Psoas muscle (tissue), 8 donors: Measurements from ENCODE around the gene LRRC4C. TPM values are rescaled to one million over a fixed set of nuclear protein-coding genes. Genes with fewer than 3 reads are reported as not detected.

Source experiments
- ATAC-seq, 4 donors: fragments of 200-7000 bp; cut with Tn5 transposase; one replicate each; pipeline ENCODE4 v1.9.1; 2020; ENCODE audit warnings: moderate library complexity in 3 of 4, mild to moderate bottlenecking in 2 of 4
- DNase-seq, 2 donors: peaks; one replicate each; pipeline ENCODE4 v3.0.0-alpha.2; 2020
- H3K27ac ChIP-seq: fragments of 200-600 bp; one replicate; pipeline ENCODE4 v1.8.0; 2022
- H3K27me3 ChIP-seq, 3 donors: fragments of 200-600 bp in 1 of 3; one replicate each; pipeline versions ENCODE4 v1.6.1 to v1.8.0; 2013 to 2022; ENCODE audit warnings: low read length in 2 of 3, mild to moderate bottlenecking in 2 of 3, moderate library complexity in 1 of 3; ENCODE audit not compliant: insufficient read depth in 3 of 3
- H3K36me3 ChIP-seq, 2 donors: fragments of 200-600 bp in 1 of 2; one replicate each; pipeline versions ENCODE4 v1.6.1 to v1.8.0; 2013 to 2022; ENCODE audit warnings: low read depth in 1 of 2, mild to moderate bottlenecking in 1 of 2, moderate library complexity in 1 of 2; ENCODE audit not compliant: insufficient read depth in 1 of 2
- H3K4me1 ChIP-seq: fragments of 200-600 bp; one replicate; pipeline ENCODE4 v1.8.0; 2022
- H3K4me3 ChIP-seq: fragments of 200-600 bp; one replicate; pipeline ENCODE4 v1.8.0; 2022; ENCODE audit warnings: mild to moderate bottlenecking
- H3K9me3 ChIP-seq: fragments of 200-600 bp; one replicate; pipeline ENCODE4 v1.8.0; 2022
- WGBS, 3 donors: extraction: QIAGEN DNeasy Blood & Tissue Kit; methylation state at CpG; one replicate each; pipeline versions ENCODE4 v1.1.6 to v1.1.7; 2013; 5-methylcytosine and 5-hydroxymethylcytosine counted together
- intact Hi-C, 2 donors: fragments of 100-400 bp; cut with DNase I; formaldehyde crosslinking; loops; one replicate each; pipeline versions ENCODE4 v1.11.0 to v1.14.2; 2022
- polyA plus RNA-seq, 3 donors: library from polyadenylated mRNA; stranded (reverse); fragments of 200-250 nt; gene quantifications; one replicate each; pipeline ENCODE4 v1.2.3, GENCODE V29; 2013
- total RNA-seq, 4 donors: library from RNA; stranded (reverse); fragmentation: NEBNext Ultra II Directional in 2 of 4; extraction: Animal tissue kit (Norgen Biotek cat#: 25700) in 2 of 4; gene quantifications; one replicate each; pipeline versions ENCODE4 v1.2.1 to v1.2.4, GENCODE V29; 2021 to 2023
- TF ChIP-seq, protein P1 (sequence below): fragments of 200-600 bp; IDR thresholded peaks from one replicate; pipeline ENCODE4 v1.8.0; 2022; ENCODE audit warnings: antibody characterized with exemption
- donor health status: healthy with polysubstance abuse.
- donor health status: DM: no; HTN: no; CAD: no; lungs with moderate emphysema.
- donor health status: Bipolar disorder and iron deficiency.
- donor health status: healthy.
- donor health status: DM: yes; HTN: yes; CAD: no.
- donor health status: DM: no; HTN: no; CAD: no.
- donor health status: DM: no; HTN: no; CAD: no.
- donor health status: DM: yes; HTN: yes; CAD: no.

The LRRC4C gene
- total and polyA plus RNA-seq, 7 donors: 0.04 to 0.34 (median 0.12) TPM; not detected in 1

DNA sequence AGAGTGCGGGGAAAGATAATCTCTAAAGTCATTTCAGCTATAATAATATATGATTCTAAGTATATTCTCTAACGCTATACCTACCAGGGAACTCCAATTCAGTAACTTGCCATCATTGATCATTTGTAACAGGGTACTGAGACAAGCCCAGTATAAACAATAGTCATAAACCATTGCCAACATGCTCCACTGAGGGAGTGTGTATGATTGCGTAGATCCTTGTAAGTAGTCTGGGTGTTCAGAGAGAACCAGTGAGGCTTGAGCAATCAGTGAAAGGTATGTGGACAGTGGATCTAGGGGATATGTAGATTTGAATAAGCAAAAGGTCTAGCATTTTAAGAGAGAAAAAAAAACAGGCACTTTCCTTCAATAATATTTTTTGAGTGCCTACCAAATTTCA lies 1326.0 kb downstream of the LRRC4C start:
- Histone ChIP-seq H3K4me3 (no peak overlapping the region), H3K4me1 (no peaks in the 10 kb centered on the region), H3K27me3 (no peaks in the 10 kb centered on the region), H3K27ac (no peak overlapping the region), H3K9me3 (no peaks in the 10 kb centered on the region), H3K36me3 (no peaks in the 10 kb centered on the region)
- no peak for ATAC-seq
- intact Hi-C loops: no loop called here
- WGBS, 3 donors: 64 to 77% (median 76%) methylated on average over 3 of the region's 3 CpGs
- TF ChIP-seq, protein P1, sequence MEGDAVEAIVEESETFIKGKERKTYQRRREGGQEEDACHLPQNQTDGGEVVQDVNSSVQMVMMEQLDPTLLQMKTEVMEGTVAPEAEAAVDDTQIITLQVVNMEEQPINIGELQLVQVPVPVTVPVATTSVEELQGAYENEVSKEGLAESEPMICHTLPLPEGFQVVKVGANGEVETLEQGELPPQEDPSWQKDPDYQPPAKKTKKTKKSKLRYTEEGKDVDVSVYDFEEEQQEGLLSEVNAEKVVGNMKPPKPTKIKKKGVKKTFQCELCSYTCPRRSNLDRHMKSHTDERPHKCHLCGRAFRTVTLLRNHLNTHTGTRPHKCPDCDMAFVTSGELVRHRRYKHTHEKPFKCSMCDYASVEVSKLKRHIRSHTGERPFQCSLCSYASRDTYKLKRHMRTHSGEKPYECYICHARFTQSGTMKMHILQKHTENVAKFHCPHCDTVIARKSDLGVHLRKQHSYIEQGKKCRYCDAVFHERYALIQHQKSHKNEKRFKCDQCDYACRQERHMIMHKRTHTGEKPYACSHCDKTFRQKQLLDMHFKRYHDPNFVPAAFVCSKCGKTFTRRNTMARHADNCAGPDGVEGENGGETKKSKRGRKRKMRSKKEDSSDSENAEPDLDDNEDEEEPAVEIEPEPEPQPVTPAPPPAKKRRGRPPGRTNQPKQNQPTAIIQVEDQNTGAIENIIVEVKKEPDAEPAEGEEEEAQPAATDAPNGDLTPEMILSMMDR: no peak
- no peak for DNase-seq

DNA sequence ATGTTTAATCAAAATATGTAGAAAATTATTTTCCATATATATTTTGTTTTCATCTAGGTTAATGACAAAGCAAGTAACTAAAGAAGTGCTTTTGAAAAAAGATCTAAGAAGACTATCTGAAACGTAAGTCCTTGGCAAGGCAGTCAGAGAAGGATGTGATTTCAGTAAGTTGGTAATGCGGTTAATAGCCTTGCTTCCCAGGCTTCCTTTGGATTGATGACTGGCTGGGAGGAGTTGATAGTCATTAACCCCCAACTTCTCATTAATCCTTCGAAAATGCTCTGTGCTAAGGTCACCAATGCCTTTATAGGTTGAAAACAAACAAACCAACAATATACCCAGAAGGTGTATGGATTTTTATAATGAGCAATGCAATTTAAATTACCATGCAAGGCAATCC lies 1326.5 kb downstream of the LRRC4C start:
- no peak for DNase-seq
- H3K27me3 ChIP-seq: no peaks in the 10 kb centered on the region
- TF ChIP-seq, protein P1: no peak
- H3K27ac ChIP-seq: no peak overlapping the region
- WGBS, 3 donors: 26 to 32% (median 30%) methylated on average over 3 of the region's 3 CpGs
- intact Hi-C loops: no loop called here
- no peak for ATAC-seq
- no peaks in the 10 kb centered on the region for H3K36me3 ChIP-seq
- no peaks in the 10 kb centered on the region for H3K4me1 ChIP-seq
- no peak overlapping the region for H3K4me3 ChIP-seq
- H3K9me3 ChIP-seq: no peaks in the 10 kb centered on the region

DNA sequence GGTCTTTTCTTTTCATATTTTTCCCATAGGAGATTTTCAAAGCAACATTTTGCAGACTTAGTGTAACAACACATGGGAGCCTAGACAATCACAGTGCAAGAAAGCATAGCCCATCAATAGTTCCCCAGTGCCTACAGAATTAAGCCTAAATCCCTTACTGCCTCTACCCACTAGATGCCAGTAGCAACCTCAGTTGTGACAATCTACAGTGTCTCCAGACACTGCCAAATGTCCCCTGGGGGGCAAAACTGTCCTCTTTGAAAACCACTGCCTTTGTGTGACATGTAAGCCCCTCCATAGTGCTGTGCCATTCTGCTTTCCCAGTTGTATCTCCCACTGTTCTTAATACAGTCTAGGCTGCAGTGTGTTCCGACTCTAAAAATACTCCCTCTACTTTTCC lies 1329.0 kb downstream of the LRRC4C start:
- Histone ChIP-seq H3K27me3 (no peaks in the 10 kb centered on the region), H3K4me3 (no peak overlapping the region), H3K4me1 (no peaks in the 10 kb centered on the region), H3K27ac (no peak overlapping the region), H3K9me3 (no peaks in the 10 kb centered on the region), H3K36me3 (no peaks in the 10 kb centered on the region)
- DNase-seq (no peak), ATAC-seq (no peak)
- WGBS, 3 donors: 78 to 86% (median 83%) methylated on average over 1 of the region's 1 CpG
- intact Hi-C loops: no loop called here
- TF ChIP-seq, protein P1: no peak

DNA sequence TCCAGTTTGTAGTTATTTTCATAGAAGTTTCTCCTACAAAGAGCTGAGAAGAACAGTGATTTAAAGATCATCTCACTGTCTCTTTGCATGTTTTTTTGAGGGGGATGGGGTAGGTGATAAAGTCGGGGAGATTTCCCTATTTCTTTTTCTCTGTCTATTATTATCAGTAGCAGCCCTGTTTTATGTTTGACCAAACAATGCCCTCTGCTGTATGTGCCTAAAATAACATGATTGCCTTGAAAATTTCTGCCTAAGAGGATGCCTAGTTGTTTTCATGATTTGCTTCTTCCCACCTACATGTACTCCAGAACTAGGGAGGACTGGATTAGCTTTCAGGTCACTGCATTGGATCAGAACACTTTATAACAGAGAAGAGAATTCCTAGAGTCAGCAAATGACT lies 1330.2 kb downstream of the LRRC4C start:
- H3K36me3 ChIP-seq: no peaks in the 10 kb centered on the region
- intact Hi-C loops: loop anchor here in 1 of 2 donors (10.0 kb wide), 1 partner anchor 914 kb away; no protein-coding TSS in a partner anchor
- H3K4me3 ChIP-seq: no peak overlapping the region
- WGBS, 3 donors: 3 to 10% (median 7%) methylated on average over 1 of the region's 1 CpG
- no peaks in the 10 kb centered on the region for H3K9me3 ChIP-seq
- ATAC-seq: no peak
- H3K27me3 ChIP-seq: no peaks in the 10 kb centered on the region
- TF ChIP-seq, protein P1: no peak
- no peaks in the 10 kb centered on the region for H3K4me1 ChIP-seq
- H3K27ac ChIP-seq: no peak overlapping the region
- no peak for DNase-seq

DNA sequence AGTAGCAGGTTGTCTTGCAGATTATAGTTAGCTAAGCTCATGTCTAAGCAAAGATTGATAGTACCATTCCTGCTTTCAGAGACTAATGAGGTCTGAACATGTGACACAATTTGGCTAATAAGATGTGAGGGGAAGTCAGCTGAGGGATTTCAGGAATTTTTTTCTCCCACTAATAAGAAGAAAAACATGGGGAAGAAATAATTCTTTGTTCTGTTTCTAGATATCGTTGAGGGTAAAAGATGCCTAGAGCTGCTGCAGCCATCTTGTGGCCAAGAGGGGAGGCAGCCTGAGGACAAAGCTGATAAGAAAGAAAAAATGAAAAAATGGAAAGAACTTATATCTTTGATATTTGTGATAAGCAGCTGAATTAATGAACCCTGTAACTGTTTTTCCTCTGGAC lies 1334.4 kb downstream of the LRRC4C start:
- WGBS, 3 donors: 40 to 48% (median 48%) methylated on average over 1 of the region's 1 CpG
- TF ChIP-seq, protein P1: no peak
- H3K4me1 ChIP-seq: no peaks in the 10 kb centered on the region
- DNase-seq: no peak
- H3K27ac ChIP-seq: no peak overlapping the region
- ATAC-seq: no peak
- no peaks in the 10 kb centered on the region for H3K27me3 ChIP-seq
- H3K4me3 ChIP-seq: no peak overlapping the region
- H3K36me3 ChIP-seq: no peaks in the 10 kb centered on the region
- intact Hi-C loops: loop anchor here in 1 of 2 donors (10.0 kb wide), 1 partner anchor 910 kb away; no protein-coding TSS in a partner anchor
- peaks cover 7% of the 10 kb centered on the region for H3K9me3 ChIP-seq
